Endothelial cell of umbilical vein (primary cell): ENCODE results near the gene EPHA8. TPM values are rescaled to one million over a fixed set of nuclear protein-coding genes. Genes with fewer than 3 reads are reported as not detected.

Experiments
- BruUV-seq: library from RNA; stranded (reverse); fragments of 400-500 nt; replicated peaks from 2 replicates; lab custom pipeline; 2021; lab: Mats Ljungman, UMichigan
- CTCF ChIA-PET: fragments of 300-600, 350-600 bp; sonication (Branson Sonifier 250); formaldehyde crosslinking; loops from one replicate; lab custom pipeline; 2021; ENCODE audit warnings: antibody characterized with exemption, inconsistent platforms; lab: Charles Lee
- POLR2A ChIA-PET: fragments of 300-600, 350-600 bp; sonication (Branson Sonifier 250); formaldehyde crosslinking; loops from one replicate; lab custom pipeline; 2021; ENCODE audit warnings: antibody characterized with exemption, inconsistent platforms; lab: Charles Lee
- DNase-seq: peaks from one replicate; pipeline ENCODE4 v3.0.0-alpha.2; 2011; ENCODE audit warnings: low read depth, low spot score
- FAIRE-seq: peaks from 2 replicates; lab custom pipeline; 2011; peaks lifted over from hg19 to GRCh38; lab: Jason Lieb, UNC
- H2AFZ ChIP-seq: 2 replicates; pipeline ENCODE4 v1.6.0; 2012; ENCODE audit warnings: low read depth, low read length, control low read depth, inconsistent platforms
- H3K27ac ChIP-seq: 2 replicates; pipeline ENCODE4 v1.5.1; 2011; ENCODE audit warnings: low read depth, mild to moderate bottlenecking, control low read depth, low read length, moderate library complexity; ENCODE audit not compliant: insufficient read depth
- H3K27me3 ChIP-seq, 2 experiments: 2 replicates each; pipeline versions ENCODE4 v1.6.0 to v1.6.1; 2011; ENCODE audit warnings: low read length in 2 of 2, mixed read lengths in 1 of 2; ENCODE audit not compliant: control insufficient read depth in 2 of 2, insufficient read depth in 2 of 2
- H3K36me3 ChIP-seq, 2 experiments: 2 replicates in 1 of 2; 3 replicates in 1 of 2; pipeline ENCODE4 v1.5.1; 2011; ENCODE audit warnings: low read length in 2 of 2, mild to moderate bottlenecking in 1 of 2, moderate library complexity in 1 of 2; ENCODE audit not compliant: control insufficient read depth in 2 of 2, insufficient read depth in 2 of 2; ENCODE audit errors: extremely low read depth in 1 of 2
- H3K4me1 ChIP-seq: 3 replicates; pipeline ENCODE4 v1.5.1; 2011; ENCODE audit warnings: mild to moderate bottlenecking, low read length; ENCODE audit not compliant: control insufficient read depth, insufficient read depth; ENCODE audit errors: extremely low read depth
- H3K4me2 ChIP-seq: 2 replicates; pipeline ENCODE4 v1.6.1; 2011; ENCODE audit warnings: low read length, control low read depth, mixed read lengths; ENCODE audit not compliant: insufficient read depth
- H3K4me3 ChIP-seq, 3 experiments: fragments of 200-600 bp in 1 of 3; sonication (generic), shearing (Covaris generic) in 1 of 3; replicated peaks in 1 of 3; 2 replicates each; pipeline ENCODE4 v1.5.1; 2011 to 2016; ENCODE audit warnings: control low read depth in 3 of 3, low read length in 3 of 3, mild to moderate bottlenecking in 2 of 3, inconsistent platforms in 1 of 3, low read depth in 1 of 3, moderate library complexity in 1 of 3; ENCODE audit not compliant: insufficient read depth in 1 of 3
- H3K79me2 ChIP-seq: 2 replicates; pipeline ENCODE4 v1.6.0; 2012; ENCODE audit warnings: low read length, inconsistent platforms; ENCODE audit not compliant: control insufficient read depth, insufficient read depth
- H3K9ac ChIP-seq: replicated peaks from 2 replicates; pipeline ENCODE3; 2011; ENCODE audit warnings: low read length, control low read depth; ENCODE audit not compliant: insufficient read depth; ENCODE audit errors: extremely low read depth
- H3K9me1 ChIP-seq: replicated peaks from 3 replicates; pipeline ENCODE4 v1.6.0; 2011; ENCODE audit warnings: mild to moderate bottlenecking, low read length; ENCODE audit not compliant: control insufficient read depth, insufficient read depth; ENCODE audit errors: extremely low read depth
- H3K9me3 ChIP-seq: replicated peaks from 2 replicates; pipeline ENCODE4 v1.5.1; 2012; ENCODE audit warnings: low read length, inconsistent platforms; ENCODE audit not compliant: control insufficient read depth, insufficient read depth
- H4K20me1 ChIP-seq: replicated peaks from 2 replicates; pipeline ENCODE3; 2011; ENCODE audit warnings: mild to moderate bottlenecking, low read length; ENCODE audit not compliant: control insufficient read depth, insufficient read depth; ENCODE audit errors: extremely low read depth
- EZH2 ChIP-seq: IDR thresholded peaks from 2 replicates; pipeline ENCODE4 v1.6.1; 2012; ENCODE audit warnings: borderline replicate concordance, low read depth, mild to moderate bottlenecking, moderate library complexity, low read length, inconsistent platforms; ENCODE audit not compliant: severe bottlenecking
- FOS ChIP-seq: IDR thresholded peaks from 2 replicates; pipeline ENCODE4 v1.6.1; 2011; ENCODE audit warnings: mild to moderate bottlenecking, low read length, moderate library complexity, borderline replicate concordance; ENCODE audit not compliant: insufficient read depth
- GATA2 ChIP-seq: IDR thresholded peaks from 2 replicates; pipeline ENCODE4 v1.7.0; 2011; ENCODE audit warnings: low read depth, mild to moderate bottlenecking, moderate library complexity, mixed read lengths, low read length; ENCODE audit not compliant: insufficient read length, insufficient read depth
- JUN ChIP-seq: IDR thresholded peaks from 2 replicates; pipeline ENCODE4 v1.6.1; 2011; ENCODE audit warnings: borderline replicate concordance, low read depth; ENCODE audit not compliant: insufficient read length, insufficient read depth
- POLR2A ChIP-seq: IDR thresholded peaks from 2 replicates; pipeline ENCODE4 v1.6.1; 2012; ENCODE audit warnings: low read depth, mild to moderate bottlenecking, control low read depth, low read length
- POLR2AphosphoS5 ChIP-seq: IDR thresholded peaks from 2 replicates; pipeline ENCODE4 v1.6.1; 2012; ENCODE audit warnings: low read depth, mild to moderate bottlenecking, control low read depth, low read length, moderate library complexity; ENCODE audit not compliant: insufficient read depth
- dilution Hi-C: fragments of 300-500 bp; cut with MboI; formaldehyde crosslinking; loops from one replicate; pipeline ENCODE4 v1.15.0; 2019; ENCODE audit warnings: low sequenced_read_pairs; ENCODE audit not compliant: extremely low pct_ligation_motif_present
- intact Hi-C: fragments of 100-400 bp; cut with micrococcal nuclease; formaldehyde crosslinking; loops from one replicate; pipeline ENCODE4 v1.10.0; 2022
- polyA plus RNA-seq, 4 experiments: library from polyadenylated mRNA; depleted of rRNA in 3 of 4; stranded (reverse) in 3 of 4; unstranded in 1 of 4; fragments of >200 nt; gene quantifications; 2 replicates each; pipeline versions ENCODE4 v1.2.1 to v1.2.3, GENCODE V29; 2011 to 2012; ENCODE audit warnings: missing spikeins in 1 of 4
- total RNA-seq: library from RNA; stranded (reverse); gene quantifications from 2 replicates; pipeline ENCODE4 v1.2.3, GENCODE V29; 2021

The EPHA8 gene
- total and polyA plus RNA-seq, 2 donors (not counting 3 experiments of a cell fraction or from before 2014, with no cell fraction given), result not detected

GRCh38 chr1:22585471-22585870 lies 22.2 kb downstream of the EPHA8 start:
- ChIA-PET POLR2A (no interaction called here), CTCF (interaction anchor here (2.2 kb wide), 1 partner anchor 11 kb away, joined by 11 read pairs; no protein-coding TSS in a partner anchor)
- DNase-seq, result no peak
- H3K9me3 ChIP-seq, result no peaks in the 10 kb centered on the region
- BruUV-seq, result no TSS peak
- no peak overlapping the region for H3K4me3 ChIP-seq
- H3K36me3 ChIP-seq, result no peaks in the 10 kb centered on the region
- H3K4me2 ChIP-seq, result no peak overlapping the region
- no peak for TF ChIP-seq POLR2AphosphoS5
- H3K27me3 ChIP-seq, result no peaks in the 10 kb centered on the region
- no peak for FAIRE-seq
- H3K27ac ChIP-seq, result no peak overlapping the region
- H3K4me1 ChIP-seq, result no peaks in the 10 kb centered on the region
- dilution Hi-C loops (no loop called here), intact Hi-C loops (no loop called here)
- H3K9me1 ChIP-seq, result no peaks in the 10 kb centered on the region
- H2AFZ ChIP-seq, result no peak overlapping the region
- H3K9ac ChIP-seq, result no peak overlapping the region
- H4K20me1 ChIP-seq, result no peaks in the 10 kb centered on the region
- H3K79me2 ChIP-seq, result no peaks in the 10 kb centered on the region

GRCh38 chr1:22586356-22587130 lies 23.3 kb downstream of the EPHA8 start:
- BruUV-seq, result no TSS peak
- intact Hi-C loops (no loop called here), dilution Hi-C loops (no loop called here)
- no peak overlapping the region for H2AFZ ChIP-seq
- no peak overlapping the region for H3K4me2 ChIP-seq
- H3K9ac ChIP-seq, result no peak overlapping the region
- H3K9me1 ChIP-seq, result no peaks in the 10 kb centered on the region
- no peak overlapping the region for H3K4me3 ChIP-seq
- ChIA-PET POLR2A (no interaction called here), CTCF (no interaction called here)
- TF ChIP-seq JUN, result no peak
- TF ChIP-seq POLR2AphosphoS5, result no peak
- TF ChIP-seq POLR2A, result no peak
- TF ChIP-seq FOS, result no peak
- TF ChIP-seq GATA2, result no peak
- TF ChIP-seq EZH2, result no peak
- no peak overlapping the region for H3K27ac ChIP-seq
- no peaks in the 10 kb centered on the region for H3K9me3 ChIP-seq
- H4K20me1 ChIP-seq, result no peaks in the 10 kb centered on the region
- H3K79me2 ChIP-seq, result no peaks in the 10 kb centered on the region
- H3K4me1 ChIP-seq, result no peaks in the 10 kb centered on the region
- DNase-seq, result no peak
- H3K36me3 ChIP-seq, result no peaks in the 10 kb centered on the region
- no peaks in the 10 kb centered on the region for H3K27me3 ChIP-seq
- no peak for FAIRE-seq
